Activated CD8-positive, alpha-beta memory T cell treated with anti-CD3 and anti-CD28 coated beads, Interleukin-2, amount 10 ng/mL, durations not matched to agents 7 days and 5 days (primary cell): ENCODE results near the gene ASTL. TPM values are rescaled to one million over a fixed set of nuclear protein-coding genes. Genes with fewer than 3 reads are reported as not detected.
A peak's percentile ranks its signal among the peaks of the same experiment; 100 is the strongest.
"Not testable (repeated sequence)": the region's sequence is repeated elsewhere in the genome, so short reads cannot be mapped to it uniquely, and the experiment has no call there.

Experiments used
- ATAC-seq: fragments of 150-1000 bp; cut with Tn5 transposase; one replicate; pipeline ENCODE4 v1.10.0; 2021; ENCODE audit warnings: moderate library complexity
- CTCF ChIA-PET: fragments of 350-600 bp; sonication (Branson Sonifier 250); formaldehyde crosslinking; loops from one replicate; lab custom pipeline; 2021; ENCODE audit warnings: antibody characterized with exemption; lab: Charles Lee
- DNase-seq: peaks from one replicate; pipeline ENCODE4 v3.0.0-alpha.2; 2020
- H3K27ac Mint-ChIP-seq: one replicate; pipeline ENCODE4 v1.8.0; 2021; ENCODE audit warnings: mild to moderate bottlenecking, mixed read lengths
- H3K27me3 Mint-ChIP-seq: one replicate; pipeline ENCODE4 v1.8.0; 2021; ENCODE audit warnings: mixed read lengths
- H3K36me3 Mint-ChIP-seq: one replicate; pipeline ENCODE4 v1.8.0; 2021; ENCODE audit warnings: mild to moderate bottlenecking, mixed read lengths
- H3K4me1 Mint-ChIP-seq: one replicate; pipeline ENCODE4 v1.8.0; 2021; ENCODE audit warnings: mixed read lengths
- H3K4me3 Mint-ChIP-seq: one replicate; pipeline ENCODE4 v1.8.0; 2021; ENCODE audit warnings: mild to moderate bottlenecking, moderate library complexity, mixed read lengths
- H3K9me3 Mint-ChIP-seq: one replicate; pipeline ENCODE4 v1.8.0; 2022; ENCODE audit warnings: low read depth, mixed read lengths
- total RNA-seq, 2 experiments: library from RNA; stranded (reverse); gene quantifications; one replicate each; pipeline ENCODE4 v1.2.3, GENCODE V29; 2021

ASTL gene
- total RNA-seq, 2 experiments from 2014 or later: 1.9 to 6.4 TPM

DNA sequence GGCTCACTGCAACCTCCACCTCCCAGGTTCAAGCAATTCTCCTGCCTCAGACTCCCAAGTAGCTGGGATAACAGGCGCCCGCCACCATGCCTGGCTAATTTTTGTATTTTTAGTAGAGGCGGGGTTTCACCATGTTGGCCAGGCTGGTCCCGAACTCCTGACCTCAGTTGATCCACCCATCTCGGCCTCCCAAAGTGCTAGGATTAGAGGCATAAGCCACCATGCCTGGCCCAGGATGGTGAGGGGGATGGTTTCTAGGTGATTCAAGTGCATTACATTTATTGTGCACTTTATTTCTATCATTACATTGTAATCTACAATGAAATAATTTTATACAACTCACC is 3.3 kb upstream of the ASTL start:
- not testable (repeated sequence) for H3K27ac Mint-ChIP-seq, H3K4me3 Mint-ChIP-seq, DNase-seq, H3K27me3 Mint-ChIP-seq, ATAC-seq, H3K9me3 Mint-ChIP-seq
- Mint-ChIP-seq H3K4me1 (peaks cover 40% of the 10 kb centered on the region), H3K36me3 (peaks cover 18% of the 10 kb centered on the region)
- CTCF ChIA-PET: interaction anchor here (1.0 to 20.2 kb wide), 4 partner anchors 10 to 149 kb away, joined by 4 to 675 read pairs (median 10); partner anchors contain the start of gene ADRA2B

DNA sequence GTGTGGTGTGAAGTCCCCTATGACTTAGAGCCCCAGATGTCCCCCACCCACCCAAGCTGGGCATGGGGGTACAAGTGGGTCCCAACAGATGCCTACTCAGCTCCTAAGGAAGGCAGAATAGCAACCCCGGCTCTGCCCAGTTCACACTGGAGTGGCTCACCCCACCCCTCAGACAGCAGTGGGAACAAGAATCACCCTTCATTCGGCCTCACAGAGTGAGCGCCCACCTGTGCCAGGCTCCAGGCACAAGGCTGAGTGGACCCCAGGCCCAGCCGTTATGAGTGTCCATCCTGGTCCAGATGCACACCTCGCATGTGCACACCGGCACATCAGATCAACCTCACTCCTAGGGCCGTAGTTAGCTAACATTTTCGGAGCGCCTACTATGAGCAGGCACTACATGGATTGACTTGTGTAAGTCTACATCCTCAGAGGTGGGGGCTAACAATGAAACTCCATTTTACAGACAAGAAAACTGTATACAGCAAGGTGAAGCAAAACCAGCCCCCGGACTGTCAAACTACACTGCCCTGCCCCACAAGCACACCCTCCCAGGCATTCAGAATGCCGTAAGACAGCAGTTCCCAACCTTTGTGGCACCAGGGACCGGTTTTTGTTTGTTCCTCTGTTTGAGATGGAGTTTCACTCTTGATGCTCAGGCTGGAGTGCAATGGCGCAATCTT is 2.8 kb upstream of the ASTL start:
- H3K4me1 Mint-ChIP-seq: peaks cover 34% of the 10 kb centered on the region
- H3K27me3 Mint-ChIP-seq: no peaks in the 10 kb centered on the region
- ATAC-seq: no peak
- DNase-seq: no peak
- H3K9me3 Mint-ChIP-seq: no peaks in the 10 kb centered on the region
- peaks cover 18% of the 10 kb centered on the region for H3K36me3 Mint-ChIP-seq
- no peak overlapping the region for H3K27ac Mint-ChIP-seq
- CTCF ChIA-PET: interaction anchor here (2.1 to 20.2 kb wide), 5 partner anchors 10 to 149 kb away, joined by 8 to 675 read pairs (median 19); partner anchors contain the start of genes ADRA2B and ANKRD36C
- H3K4me3 Mint-ChIP-seq: no peak overlapping the region

DNA sequence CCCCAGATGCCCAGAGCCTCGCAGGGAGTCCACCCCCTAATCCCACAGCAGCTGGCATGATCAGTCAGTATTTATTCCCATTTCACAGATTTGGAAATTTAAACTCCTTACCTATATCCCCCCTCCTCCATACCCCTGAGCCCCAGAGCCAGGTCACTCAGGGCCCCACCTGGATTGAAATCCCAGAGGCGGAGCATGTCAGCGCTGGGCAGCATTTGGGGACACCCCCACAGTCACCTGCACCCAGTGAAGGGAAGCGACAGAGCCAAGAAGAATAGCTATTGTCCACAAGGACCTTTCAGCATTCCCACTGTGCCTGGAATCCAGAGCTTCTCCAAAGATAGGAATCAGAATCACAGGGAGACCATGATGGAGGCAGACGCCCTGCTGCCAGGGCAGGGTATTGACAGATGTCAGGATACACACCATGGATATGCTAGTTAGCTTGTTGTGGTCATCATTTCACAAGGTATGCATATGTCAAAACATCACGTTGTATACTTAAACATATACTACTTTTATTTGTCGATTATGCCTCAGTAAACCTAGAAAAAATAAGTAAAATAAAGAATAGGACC is 968 bp upstream of the ASTL start:
- Mint-ChIP-seq H3K27me3 (no peaks in the 10 kb centered on the region), H3K9me3 (no peaks in the 10 kb centered on the region), H3K36me3 (peaks cover 16% of the 10 kb centered on the region), H3K27ac (no peak overlapping the region), H3K4me3 (no peak overlapping the region), H3K4me1 (peaks cover 25% of the 10 kb centered on the region)
- DNase-seq: no peak
- no peak for ATAC-seq
- CTCF ChIA-PET: interaction anchor here (0.6 to 20.2 kb wide), 21 partner anchors 8 to 640 kb away, joined by 3 to 675 read pairs (median 9); partner anchors contain the start of genes ADRA2B, ANKRD36C, NEURL3 and STARD7

DNA sequence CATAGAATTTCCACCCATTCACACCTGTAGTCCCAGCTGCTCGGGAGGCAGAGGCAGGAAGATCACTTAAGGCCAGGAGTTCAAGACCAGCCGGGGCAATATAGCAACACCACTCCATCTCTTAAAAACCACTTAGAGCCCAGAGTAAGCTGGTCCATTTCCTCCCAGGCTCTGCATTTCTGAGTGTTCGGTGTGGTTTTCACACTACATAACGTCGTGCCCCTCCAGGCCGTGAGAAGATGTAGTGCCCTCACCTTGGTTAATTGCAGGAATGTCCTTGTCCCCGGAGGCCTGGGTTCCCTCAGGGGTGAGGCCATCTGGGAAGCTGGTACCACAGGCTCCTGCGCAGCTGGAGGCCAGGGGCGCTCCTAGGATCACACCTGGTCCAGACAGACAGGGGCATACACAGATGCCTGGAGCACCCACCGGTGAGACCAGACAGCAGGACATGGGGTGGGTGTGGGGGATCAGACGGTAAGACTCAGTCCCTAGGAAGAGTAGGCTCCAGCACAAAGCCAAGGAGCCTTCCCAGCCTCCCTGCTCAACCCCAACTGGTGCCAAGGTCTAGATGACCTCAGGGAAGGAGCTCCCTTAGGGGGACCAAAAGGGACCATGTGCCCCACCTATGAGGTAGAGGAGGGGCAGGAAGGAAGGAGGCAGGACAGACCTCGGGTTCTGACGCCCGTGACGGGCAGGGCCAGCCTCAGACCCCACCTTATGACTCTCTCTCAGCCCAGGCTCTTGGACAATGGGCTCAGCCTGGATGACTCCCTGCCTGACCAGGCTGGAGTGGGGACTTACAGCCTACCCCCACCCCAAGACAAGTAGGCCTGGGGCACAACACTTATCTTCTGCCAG is 752 bp downstream of the ASTL start:
- Mint-ChIP-seq H3K27ac (no peak overlapping the region), H3K36me3 (peaks cover 5% of the 10 kb centered on the region), H3K9me3 (no peaks in the 10 kb centered on the region), H3K27me3 (no peaks in the 10 kb centered on the region), H3K4me3 (no peak overlapping the region), H3K4me1 (peaks cover 13% of the 10 kb centered on the region)
- CTCF ChIA-PET: interaction anchor here (0.7 to 20.2 kb wide), 12 partner anchors 10 to 145 kb away, joined by 3 to 675 read pairs (median 13); partner anchors contain the start of genes ADRA2B, ANKRD36C and STARD7
- ATAC-seq (no peak), DNase-seq (no peak)

DNA sequence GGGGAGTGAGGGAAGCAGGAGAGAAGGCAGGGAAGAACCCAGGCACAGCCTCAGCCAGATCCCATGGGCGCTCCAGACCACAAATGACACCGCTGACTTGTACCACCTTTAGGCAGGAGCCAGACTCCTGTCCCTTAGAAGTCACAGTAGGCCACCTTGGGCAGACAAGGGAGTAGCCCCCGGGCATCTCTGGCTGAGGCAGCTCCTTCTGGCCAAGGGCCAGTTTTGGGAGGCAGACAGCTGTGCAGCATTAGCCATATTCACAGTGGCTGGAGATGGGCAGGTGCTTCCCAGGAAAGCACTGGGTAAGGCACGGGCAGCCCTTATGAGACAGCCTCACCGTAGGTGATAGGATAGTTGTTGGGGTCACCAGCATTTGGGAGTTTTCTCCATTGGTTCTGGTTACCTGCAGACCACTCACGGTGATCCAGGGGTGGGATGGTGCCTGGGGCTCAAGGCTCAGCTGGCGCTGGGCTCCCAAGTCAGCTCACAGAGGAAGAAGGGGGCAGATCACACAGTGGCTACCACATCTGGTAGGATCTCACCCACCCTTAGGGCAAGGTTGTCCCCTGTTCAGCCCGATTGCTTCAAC is 2.1 kb downstream of the ASTL start:
- Mint-ChIP-seq H3K4me3 (no peak overlapping the region), H3K4me1 (peaks cover 14% of the 10 kb centered on the region), H3K9me3 (no peaks in the 10 kb centered on the region), H3K36me3 (no peaks in the 10 kb centered on the region), H3K27ac (no peak overlapping the region), H3K27me3 (no peaks in the 10 kb centered on the region)
- DNase-seq: no peak
- ATAC-seq: no peak
- CTCF ChIA-PET: interaction anchor here (0.7 to 20.2 kb wide), 4 partner anchors 8 to 30 kb away, joined by 3 to 675 read pairs (median 5); partner anchors contain the start of gene ADRA2B

DNA sequence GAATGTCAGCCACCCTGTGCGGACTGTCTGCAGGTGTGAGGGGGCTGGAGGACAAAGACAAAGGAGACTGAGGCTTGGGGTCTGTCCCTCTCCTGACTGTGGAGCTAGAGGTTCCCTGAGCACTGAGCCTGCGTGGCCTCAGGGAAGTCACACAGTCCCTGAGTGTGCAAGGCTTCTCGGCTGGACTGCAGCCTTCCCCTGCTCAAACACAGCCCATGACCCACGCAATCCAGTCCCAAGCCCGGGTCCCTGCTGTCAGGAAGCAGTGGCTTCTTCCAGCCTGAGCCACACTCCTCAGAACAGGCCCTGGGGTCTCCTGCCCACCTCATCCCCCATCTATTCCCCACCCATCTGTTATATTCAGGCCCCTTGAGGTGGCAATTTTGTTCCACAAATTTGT is 2.7 kb downstream of the ASTL start:
- Mint-ChIP-seq H3K4me1 (peaks cover 17% of the 10 kb centered on the region), H3K9me3 (no peaks in the 10 kb centered on the region), H3K27ac (no peak overlapping the region), H3K4me3 (no peak overlapping the region), H3K27me3 (no peaks in the 10 kb centered on the region), H3K36me3 (no peaks in the 10 kb centered on the region)
- CTCF ChIA-PET: interaction anchor here (1.1 to 20.2 kb wide), 2 partner anchors 19 to 30 kb away, joined by 3 to 675 read pairs; no protein-coding TSS in a partner anchor
- DNase-seq (no peak), ATAC-seq (no peak)

DNA sequence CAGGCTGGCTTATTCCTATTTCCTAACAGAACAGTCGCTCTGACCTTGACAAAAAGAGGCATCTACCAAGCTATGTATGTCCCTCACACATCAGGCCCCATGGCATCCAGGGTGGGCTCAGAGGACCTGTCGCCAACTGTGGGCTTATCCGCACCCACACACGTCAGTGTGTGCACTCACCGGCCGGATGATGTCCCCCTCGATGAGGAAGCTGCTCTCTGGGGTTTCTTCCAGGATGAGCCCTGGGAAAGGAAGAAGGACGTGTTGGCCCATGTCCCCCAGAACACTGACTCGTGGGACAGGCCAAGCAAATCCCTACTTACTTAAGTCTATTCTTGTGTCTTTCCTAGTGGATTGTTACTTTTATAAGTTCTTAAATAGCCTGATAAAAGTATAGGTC is 3.1 kb downstream of the ASTL start:
- Mint-ChIP-seq H3K9me3 (no peaks in the 10 kb centered on the region), H3K27me3 (no peaks in the 10 kb centered on the region), H3K4me1 (peaks cover 21% of the 10 kb centered on the region), H3K36me3 (no peaks in the 10 kb centered on the region), H3K27ac (no peak overlapping the region), H3K4me3 (no peak overlapping the region)
- DNase-seq: no peak
- CTCF ChIA-PET: interaction anchor here (1.1 to 20.2 kb wide), 2 partner anchors 18 to 31 kb away, joined by 3 to 675 read pairs; no protein-coding TSS in a partner anchor
- no peak for ATAC-seq

DNA sequence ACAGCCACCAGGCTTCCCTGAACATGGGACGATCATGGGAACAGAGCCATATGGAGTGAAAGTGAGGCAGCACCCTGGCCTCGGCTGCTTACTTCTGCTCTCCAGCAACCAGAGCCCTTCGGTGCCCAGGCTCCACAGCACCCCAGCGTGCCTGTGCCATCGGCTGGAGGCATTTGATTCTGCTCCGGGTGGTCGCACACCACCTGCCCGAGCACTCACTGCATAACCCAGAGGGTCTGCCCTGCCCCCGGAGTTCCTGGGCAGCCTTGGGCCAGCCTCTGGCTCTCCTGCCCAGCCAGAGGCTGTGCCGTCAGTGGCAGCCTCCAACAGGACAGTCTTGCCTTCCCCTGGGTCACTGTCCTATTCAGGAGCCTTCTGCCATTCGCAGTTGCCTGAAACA is 3.9 kb downstream of the ASTL start:
- Mint-ChIP-seq H3K36me3 (no peaks in the 10 kb centered on the region), H3K27ac (no peak overlapping the region), H3K27me3 (no peaks in the 10 kb centered on the region), H3K4me3 (no peak overlapping the region), H3K9me3 (no peaks in the 10 kb centered on the region), H3K4me1 (peaks cover 28% of the 10 kb centered on the region)
- CTCF ChIA-PET: interaction anchor here (2.7 to 20.2 kb wide), 2 partner anchors 32 to 142 kb away, joined by 7 to 675 read pairs; no protein-coding TSS in a partner anchor
- no peak for DNase-seq
- no peak for ATAC-seq

DNA sequence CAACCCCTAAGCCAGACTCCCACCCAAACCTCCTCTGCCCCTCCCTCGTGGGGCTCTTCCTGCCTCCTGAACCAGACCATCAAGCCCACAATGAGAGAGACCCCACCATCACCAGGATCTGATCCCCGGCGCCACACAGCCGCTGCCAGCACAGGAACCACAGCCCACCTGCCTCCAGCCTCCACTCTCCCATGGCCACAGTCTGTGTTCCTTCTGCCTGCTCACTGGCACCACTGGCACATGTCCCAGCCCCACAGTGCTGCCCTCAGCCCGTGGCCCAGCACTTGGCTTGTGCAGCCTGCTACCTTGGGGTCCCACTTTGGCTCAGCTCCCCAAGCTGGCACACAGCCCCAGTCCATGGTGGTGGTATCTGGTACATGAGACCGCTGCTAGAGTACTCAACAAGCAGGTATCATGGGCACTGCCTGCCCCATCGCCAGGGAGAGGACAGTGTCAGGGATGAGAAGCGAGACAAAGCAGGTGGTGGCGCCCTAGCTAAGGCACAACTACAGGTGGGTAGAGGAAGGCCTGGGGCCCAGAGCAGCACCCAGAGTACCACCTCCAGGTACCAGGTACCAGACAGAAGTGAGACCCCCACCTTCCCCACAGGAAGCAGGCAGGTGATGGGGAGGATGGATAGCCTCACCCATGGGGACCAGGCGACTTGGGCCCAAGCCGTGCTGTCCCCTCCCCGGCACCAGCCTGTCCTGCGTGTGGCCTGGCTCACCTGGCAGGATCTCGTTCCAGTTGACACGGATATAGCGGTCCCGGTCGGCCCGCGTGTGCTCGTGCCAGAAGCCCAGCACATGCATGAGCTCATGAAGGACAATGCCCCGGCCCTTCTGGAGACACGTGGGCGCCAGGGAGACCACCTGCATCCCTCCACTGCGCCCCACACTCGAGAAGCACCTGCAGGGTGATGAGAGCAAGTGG is 6.2 kb downstream of the ASTL start:
- CTCF ChIA-PET: interaction anchor here (1.2 to 2.7 kb wide), 5 partner anchors 11 to 139 kb away, joined by 5 to 17 read pairs (median 13); partner anchors contain the start of gene ADRA2B
- no peaks in the 10 kb centered on the region for H3K27me3 Mint-ChIP-seq
- H3K27ac Mint-ChIP-seq: peak overlapping the region; percentile 77
- H3K9me3 Mint-ChIP-seq: no peaks in the 10 kb centered on the region
- ATAC-seq (no peak), DNase-seq (no peak)
- peaks cover 4% of the 10 kb centered on the region for H3K36me3 Mint-ChIP-seq
- peaks cover 32% of the 10 kb centered on the region for H3K4me1 Mint-ChIP-seq
- H3K4me3 Mint-ChIP-seq: no peak overlapping the region

DNA sequence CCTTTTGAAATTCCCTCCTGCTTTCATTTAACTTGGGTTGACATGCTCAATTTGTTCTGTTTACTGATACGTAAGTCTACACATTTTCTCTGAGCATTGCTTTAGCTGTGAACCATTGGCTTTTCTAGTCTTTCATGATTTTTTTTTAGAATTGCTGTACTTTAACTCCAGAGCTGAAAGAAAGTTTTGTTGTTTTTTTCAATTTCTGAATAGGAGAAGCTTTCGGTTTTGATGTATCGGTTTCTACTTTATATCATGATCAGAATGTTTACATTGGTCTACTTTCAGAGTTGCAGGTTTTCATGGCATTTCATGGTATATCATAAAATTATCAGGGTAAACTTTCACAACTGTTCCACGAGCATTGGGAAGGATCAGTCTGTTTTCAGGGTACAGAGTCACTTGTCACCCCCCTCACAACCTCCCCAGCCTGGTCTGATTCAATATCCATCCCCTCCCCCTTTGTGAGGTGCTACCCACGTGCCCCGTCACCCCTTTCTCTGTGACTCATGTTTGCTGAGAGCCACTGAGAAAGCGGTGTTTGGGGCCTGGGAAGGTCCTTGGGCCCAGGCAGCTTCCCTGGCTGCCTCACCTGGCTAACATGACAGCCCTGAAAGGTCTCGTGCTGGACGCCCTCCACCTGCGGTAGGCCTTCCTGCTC is 7.0 kb downstream of the ASTL start:
- no peak overlapping the region for H3K4me3 Mint-ChIP-seq
- ATAC-seq (peak; percentile 59), DNase-seq (peak; percentile 71)
- H3K27me3 Mint-ChIP-seq: no peaks in the 10 kb centered on the region
- CTCF ChIA-PET: interaction anchor here (1.3 to 2.3 kb wide), 6 partner anchors 11 to 136 kb away, joined by 3 to 17 read pairs (median 6); partner anchors contain the start of gene ADRA2B
- H3K9me3 Mint-ChIP-seq: no peaks in the 10 kb centered on the region
- H3K36me3 Mint-ChIP-seq: peaks cover 8% of the 10 kb centered on the region
- H3K27ac Mint-ChIP-seq: peak overlapping the region; percentile 77
- peaks cover 32% of the 10 kb centered on the region for H3K4me1 Mint-ChIP-seq

DNA sequence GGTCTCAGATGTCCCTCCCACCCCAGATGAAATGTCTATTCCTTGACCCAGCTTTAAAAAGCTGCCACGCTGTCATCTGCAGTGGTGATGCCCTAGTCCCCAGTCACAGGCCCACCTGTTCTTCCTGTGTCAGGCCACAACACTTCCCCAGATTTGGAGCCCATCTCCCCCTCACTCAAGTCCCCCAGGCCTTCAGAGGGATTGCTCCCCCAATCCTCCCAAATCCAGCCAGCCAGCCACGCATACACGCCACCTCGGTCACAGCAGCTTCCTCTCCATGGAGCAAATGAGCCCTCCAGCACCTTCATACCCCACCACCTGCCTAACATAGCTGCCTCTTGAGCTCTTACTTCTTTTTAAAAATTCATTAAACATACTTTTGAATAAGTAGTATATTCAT is 7.8 kb downstream of the ASTL start:
- CTCF ChIA-PET: interaction anchor here (0.8 to 2.3 kb wide), 9 partner anchors 8 to 136 kb away, joined by 3 to 17 read pairs (median 4); partner anchors contain the start of genes ADRA2B and ASTL
- Mint-ChIP-seq H3K4me1 (peaks cover 32% of the 10 kb centered on the region), H3K9me3 (no peaks in the 10 kb centered on the region), H3K4me3 (no peak overlapping the region), H3K27ac (peak overlapping the region; percentile 74), H3K27me3 (no peaks in the 10 kb centered on the region), H3K36me3 (peaks cover 8% of the 10 kb centered on the region)
- DNase-seq (no peak), ATAC-seq (no peak)
